SK-N-MC (cell line): ENCODE data around the gene ZFYVE21.

Experiments used
- EZH2 ChIP-seq: fragments of 200-600 bp; sonication (generic); IDR thresholded peaks from one replicate; pipeline ENCODE4 v1.6.1; 2017; ENCODE audit warnings: antibody characterized with exemption
- POLR2AphosphoS5 ChIP-seq: IDR thresholded peaks from 2 replicates; pipeline ENCODE4 v1.6.1; 2012; ENCODE audit warnings: mild to moderate bottlenecking, low read depth, low read length, borderline replicate concordance

DNA sequence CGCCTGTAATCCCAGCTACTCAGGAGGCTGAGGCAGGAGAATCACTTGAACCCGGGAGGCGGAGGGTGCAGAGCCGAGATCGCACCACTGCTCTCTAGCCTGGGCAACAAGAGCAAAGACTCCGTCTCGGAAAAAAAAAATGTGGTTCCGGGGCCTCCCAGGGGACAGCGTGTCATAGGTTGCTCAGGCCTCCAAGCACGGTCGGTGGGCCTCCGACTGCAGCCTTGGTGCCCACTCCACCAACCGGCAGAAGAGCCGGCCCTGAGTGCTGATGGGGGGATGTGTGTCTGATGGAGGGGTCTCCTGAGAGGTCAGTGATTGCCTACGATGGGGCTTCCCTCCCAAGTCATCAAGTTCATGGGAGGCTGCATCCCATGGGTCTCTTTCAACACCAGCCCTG lies 15.9 kb downstream of the ZFYVE21 start:
- TF ChIP-seq EZH2 (no peak), POLR2AphosphoS5 (no peak)
